ENCODE measurements around the gene KEAP1. TPM values are rescaled to one million over a fixed set of nuclear protein-coding genes. Genes with fewer than 3 reads are reported as not detected.

The KEAP1 gene
- polyA plus RNA-seq, 1 donor from 2014 or later, result 39.0 TPM

- H3K27ac ChIP-seq (ENCODE audit: low read length), result no peak overlapping the region
- H3K9me2 ChIP-seq (ENCODE audit: insufficient read depth, low read length), result no peaks in the 10 kb centered on the region
- no peak overlapping the region for H3K4me3 ChIP-seq (ENCODE audit: low read length)
- peaks cover 9% of the 10 kb centered on the region for H3K79me2 ChIP-seq (replicated peaks; ENCODE audit: insufficient read depth, low read length)
- no peak overlapping the region for H3K4me2 ChIP-seq (ENCODE audit: low read length)
- H3K36me3 ChIP-seq (ENCODE audit: insufficient read depth, low read length), result no peaks in the 10 kb centered on the region
- no peak overlapping the region for H2AFZ ChIP-seq (ENCODE audit: low read depth, low read length)
- no peaks in the 10 kb centered on the region for H3K27me3 ChIP-seq (ENCODE audit: insufficient read depth, low read depth, low read length)
- no peaks in the 10 kb centered on the region for H3F3A ChIP-seq (ENCODE audit: insufficient read depth, low read length, poor library complexity, severe bottlenecking)
- no peaks in the 10 kb centered on the region for H3K9me3 ChIP-seq (ENCODE audit: low read length)
- no peak overlapping the region for H3K9ac ChIP-seq (ENCODE audit: low read length)
- no peaks in the 10 kb centered on the region for H4K20me1 ChIP-seq (ENCODE audit: insufficient read depth)
- TF ChIP-seq POLR2AphosphoS5 (IDR thresholded peaks at IDR 0.05) (no peak), RAD21 (conservative IDR thresholded peaks at IDR 0.05) (no peak), MXI1 (conservative IDR thresholded peaks at IDR 0.05; ENCODE audit: poor library complexity, severe bottlenecking) (no peak), EZH2 (IDR thresholded peaks at IDR 0.05; ENCODE audit: borderline replicate concordance, insufficient read depth, low read length, poor library complexity, severe bottlenecking) (no peak), SMC3 (conservative IDR thresholded peaks at IDR 0.05; ENCODE audit: poor library complexity) (no peak), EP300 (conservative IDR thresholded peaks at IDR 0.05; ENCODE audit: poor library complexity, severe bottlenecking) (no peak), TAF1 (IDR thresholded peaks at IDR 0.05; ENCODE audit: low read depth) (no peak), REST (IDR thresholded peaks at IDR 0.05; ENCODE audit: borderline replicate concordance) (no peak)
- TF ChIP-seq, protein P1, sequence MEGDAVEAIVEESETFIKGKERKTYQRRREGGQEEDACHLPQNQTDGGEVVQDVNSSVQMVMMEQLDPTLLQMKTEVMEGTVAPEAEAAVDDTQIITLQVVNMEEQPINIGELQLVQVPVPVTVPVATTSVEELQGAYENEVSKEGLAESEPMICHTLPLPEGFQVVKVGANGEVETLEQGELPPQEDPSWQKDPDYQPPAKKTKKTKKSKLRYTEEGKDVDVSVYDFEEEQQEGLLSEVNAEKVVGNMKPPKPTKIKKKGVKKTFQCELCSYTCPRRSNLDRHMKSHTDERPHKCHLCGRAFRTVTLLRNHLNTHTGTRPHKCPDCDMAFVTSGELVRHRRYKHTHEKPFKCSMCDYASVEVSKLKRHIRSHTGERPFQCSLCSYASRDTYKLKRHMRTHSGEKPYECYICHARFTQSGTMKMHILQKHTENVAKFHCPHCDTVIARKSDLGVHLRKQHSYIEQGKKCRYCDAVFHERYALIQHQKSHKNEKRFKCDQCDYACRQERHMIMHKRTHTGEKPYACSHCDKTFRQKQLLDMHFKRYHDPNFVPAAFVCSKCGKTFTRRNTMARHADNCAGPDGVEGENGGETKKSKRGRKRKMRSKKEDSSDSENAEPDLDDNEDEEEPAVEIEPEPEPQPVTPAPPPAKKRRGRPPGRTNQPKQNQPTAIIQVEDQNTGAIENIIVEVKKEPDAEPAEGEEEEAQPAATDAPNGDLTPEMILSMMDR (IDR thresholded peaks at IDR 0.05; ENCODE audit: poor library complexity, severe bottlenecking), result no peak
Measured at GRCh38 chr19:10499550-10500246, 3.5 kb downstream of the KEAP1 start.

- Histone ChIP-seq H3K4me3 (ENCODE audit: low read length) (no peak overlapping the region), H3K79me2 (replicated peaks; ENCODE audit: insufficient read depth, low read length) (peaks cover 9% of the 10 kb centered on the region), H3K9me2 (ENCODE audit: insufficient read depth, low read length) (no peaks in the 10 kb centered on the region), H3F3A (ENCODE audit: insufficient read depth, low read length, poor library complexity, severe bottlenecking) (no peaks in the 10 kb centered on the region), H3K27ac (ENCODE audit: low read length) (no peak overlapping the region), H3K9me3 (ENCODE audit: low read length) (no peaks in the 10 kb centered on the region), H3K36me3 (ENCODE audit: insufficient read depth, low read length) (no peaks in the 10 kb centered on the region), H4K20me1 (ENCODE audit: insufficient read depth) (no peaks in the 10 kb centered on the region), H2AFZ (ENCODE audit: low read depth, low read length) (no peak overlapping the region), H3K4me2 (ENCODE audit: low read length) (no peak overlapping the region), H3K27me3 (ENCODE audit: insufficient read depth, low read depth, low read length) (no peaks in the 10 kb centered on the region), H3K9ac (ENCODE audit: low read length) (no peak overlapping the region)
- TF ChIP-seq RAD21 (conservative IDR thresholded peaks at IDR 0.05), result no peak
- no peak for TF ChIP-seq MXI1 (conservative IDR thresholded peaks at IDR 0.05; ENCODE audit: poor library complexity, severe bottlenecking)
- TF ChIP-seq SMC3 (conservative IDR thresholded peaks at IDR 0.05; ENCODE audit: poor library complexity), result no peak
Measured at GRCh38 chr19:10497371-10497770, 5.8 kb downstream of the KEAP1 start.

Measured in neural cell (in vitro differentiated cells).